Neural cell (in vitro differentiated cells): ENCODE measurements around the gene ASIC4.

Experiments
- CTCF ChIP-seq: fragments of 450-650 bp; IDR thresholded peaks from 2 replicates; pipeline ENCODE4 v1.5.1; 2014; ENCODE audit warnings: antibody characterized with exemption, mild to moderate bottlenecking, moderate library complexity; ENCODE audit not compliant: poor library complexity, severe bottlenecking
- POLR2AphosphoS5 ChIP-seq: IDR thresholded peaks from 2 replicates; pipeline ENCODE4 v1.6.1; 2012
- REST ChIP-seq: IDR thresholded peaks from 2 replicates; pipeline ENCODE4 v1.6.1; 2012; ENCODE audit warnings: borderline replicate concordance
- SMC3 ChIP-seq: fragments of 450-650 bp; conservative IDR thresholded peaks from 2 replicates; pipeline ENCODE4 v1.6.1; 2014; ENCODE audit warnings: antibody characterized with exemption, mild to moderate bottlenecking, moderate library complexity; ENCODE audit not compliant: poor library complexity
- TAF1 ChIP-seq: IDR thresholded peaks from 2 replicates; pipeline ENCODE4 v1.6.1; 2012; ENCODE audit warnings: low read depth

GRCh38 chr2:219515874-219516629 lies 1.8 kb downstream of the ASIC4 start:
- TF ChIP-seq CTCF (no peak), REST (no peak), TAF1 (no peak), SMC3 (no peak), POLR2AphosphoS5 (no peak)
